Liver (tissue), 9 donors: Measurements from ENCODE around the gene NUDT9. TPM values are rescaled to one million over a fixed set of nuclear protein-coding genes. Genes with fewer than 3 reads are reported as not detected.

Experiments used
- DNase-seq: peaks from one replicate; pipeline ENCODE4 v3.0.0-alpha.2; 2017; ENCODE audit warnings: low spot score
- H3K27ac ChIP-seq, 2 donors: one replicate each; pipeline ENCODE4 v1.7.0; 2013; ENCODE audit warnings: inconsistent platforms in 2 of 2, low read length in 2 of 2, control low read depth in 1 of 2, low read depth in 1 of 2, mild to moderate bottlenecking in 1 of 2
- H3K27me3 ChIP-seq, 4 donors: one replicate each; pipeline versions ENCODE4 v1.6.1 to v1.7.0; 2013; ENCODE audit warnings: low read length in 3 of 4, inconsistent platforms in 1 of 4, mild to moderate bottlenecking in 1 of 4, moderate library complexity in 1 of 4; ENCODE audit not compliant: control insufficient read depth in 4 of 4, insufficient read depth in 4 of 4
- H3K36me3 ChIP-seq, 4 donors: one replicate each; pipeline versions ENCODE4 v1.6.1 to v1.7.0; 2013; ENCODE audit warnings: low read length in 3 of 4, mild to moderate bottlenecking in 3 of 4, low read depth in 1 of 4, moderate library complexity in 1 of 4; ENCODE audit not compliant: control insufficient read depth in 4 of 4, insufficient read depth in 3 of 4
- H3K4me1 ChIP-seq, 4 donors: one replicate each; pipeline versions ENCODE4 v1.6.1 to v1.7.0; 2013; ENCODE audit warnings: low read length in 3 of 4, mild to moderate bottlenecking in 3 of 4, moderate library complexity in 1 of 4; ENCODE audit not compliant: control insufficient read depth in 4 of 4, insufficient read depth in 4 of 4
- H3K4me3 ChIP-seq, 3 donors: one replicate each; pipeline versions ENCODE4 v1.6.1 to v1.7.0; 2013; ENCODE audit warnings: low read length in 3 of 3, control low read depth in 1 of 3, low read depth in 1 of 3, mild to moderate bottlenecking in 1 of 3
- H3K9ac ChIP-seq, 2 donors: one replicate each; pipeline ENCODE4 v1.7.0; 2013; ENCODE audit warnings: low read length in 2 of 2, mild to moderate bottlenecking in 2 of 2, moderate library complexity in 2 of 2, control low read depth in 1 of 2, low read depth in 1 of 2
- H3K9me3 ChIP-seq, 4 donors: one replicate each; pipeline versions ENCODE4 v1.6.1 to v1.7.0; 2013; ENCODE audit warnings: low read length in 3 of 4; ENCODE audit not compliant: control insufficient read depth in 4 of 4
- ATF3 ChIP-seq: IDR thresholded peaks from 2 replicates; pipeline ENCODE4 v1.6.1; 2016; ENCODE audit warnings: antibody characterized with exemption
- EGR1 ChIP-seq, 2 donors: IDR thresholded peaks; 2 replicates each; pipeline ENCODE4 v1.6.1; 2016 to 2018; ENCODE audit warnings: antibody characterized with exemption in 2 of 2, low read depth in 2 of 2
- FOXA1 ChIP-seq: IDR thresholded peaks from 2 replicates; pipeline ENCODE4 v1.6.1; 2016; ENCODE audit warnings: antibody characterized with exemption
- FOXA2 ChIP-seq: IDR thresholded peaks from 2 replicates; pipeline ENCODE4 v1.6.1; 2016; ENCODE audit warnings: antibody characterized with exemption
- GABPA ChIP-seq, 2 donors: IDR thresholded peaks in 1 of 2; conservative IDR thresholded peaks in 1 of 2; 2 replicates each; pipeline ENCODE4 v1.6.1; 2016; ENCODE audit warnings: antibody characterized with exemption in 2 of 2, mild to moderate bottlenecking in 1 of 2, moderate library complexity in 1 of 2
- HNF4A ChIP-seq, 2 donors: conservative IDR thresholded peaks; 2 replicates each; pipeline ENCODE4 v1.6.1; 2016; ENCODE audit warnings: antibody characterized with exemption in 2 of 2, mild to moderate bottlenecking in 2 of 2
- HNF4G ChIP-seq: IDR thresholded peaks from 2 replicates; pipeline ENCODE4 v1.6.1; 2016; ENCODE audit warnings: antibody characterized with exemption
- JUND ChIP-seq, 2 donors: IDR thresholded peaks; 2 replicates each; pipeline ENCODE4 v1.6.1; 2016; ENCODE audit warnings: antibody characterized with exemption in 2 of 2
- MAX ChIP-seq: IDR thresholded peaks from 2 replicates; pipeline ENCODE4 v1.6.1; 2016; ENCODE audit warnings: antibody characterized with exemption
- RAD21 ChIP-seq, 2 donors: IDR thresholded peaks; 2 replicates each; pipeline ENCODE4 v1.6.1; 2016; ENCODE audit warnings: antibody characterized with exemption in 2 of 2, mild to moderate bottlenecking in 2 of 2
- REST ChIP-seq: IDR thresholded peaks from 2 replicates; pipeline ENCODE4 v1.6.1; 2016; ENCODE audit warnings: antibody characterized with exemption, mild to moderate bottlenecking
- RXRA ChIP-seq, 2 donors: IDR thresholded peaks; 2 replicates each; pipeline ENCODE4 v1.6.1; 2017 to 2018; ENCODE audit warnings: antibody characterized with exemption in 2 of 2, mild to moderate bottlenecking in 1 of 2
- SP1 ChIP-seq: IDR thresholded peaks from 2 replicates; pipeline ENCODE4 v1.6.1; 2018; ENCODE audit warnings: antibody characterized with exemption, mild to moderate bottlenecking
- TAF1 ChIP-seq: conservative IDR thresholded peaks from 2 replicates; pipeline ENCODE4 v1.6.1; 2016; ENCODE audit warnings: antibody characterized with exemption, mild to moderate bottlenecking
- WGBS: extraction: QIAGEN DNeasy Blood & Tissue Kit; methylation state at CpG from one replicate; pipeline ENCODE4 v1.1.7; 2013; 5-methylcytosine and 5-hydroxymethylcytosine counted together
- polyA plus RNA-seq, 2 donors: library from polyadenylated mRNA; stranded (reverse) in 1 of 2; unstranded in 1 of 2; fragments of 200-250 nt in 1 of 2; fragments of >200 nt in 1 of 2; fragmentation: Nextera tagmentation in 1 of 2; extraction: Ambion mirVana in 1 of 2; gene quantifications; one replicate each; pipeline versions ENCODE4 v1.2.1 to v1.2.3, GENCODE V29; 2013 to 2015
- total RNA-seq, 2 donors: library from RNA; depleted of rRNA; stranded (reverse); fragments of >200 nt; gene quantifications; one replicate each; pipeline ENCODE4 v1.2.3, GENCODE V29; 2014
- TF ChIP-seq, protein P1 (sequence below): IDR thresholded peaks from 2 replicates; pipeline ENCODE4 v1.6.1; 2016; ENCODE audit warnings: antibody characterized with exemption
- TF ChIP-seq, protein P2 (sequence below): fragments of 150-350 bp; IDR thresholded peaks from 2 replicates; pipeline ENCODE4 v1.5.1; 2017; ENCODE audit warnings: improper control_type of control experiment, low read depth, low read length; ENCODE audit not compliant: missing input control
- donor health status: healthy.
- donor health status: healthy.
- donor health status: healthy.
- donor health status: healthy.
- donor health status: healthy.

Gene NUDT9
- total and polyA plus RNA-seq, 4 donors, result 9.2 to 37.3 (median 26.9) TPM

DNA sequence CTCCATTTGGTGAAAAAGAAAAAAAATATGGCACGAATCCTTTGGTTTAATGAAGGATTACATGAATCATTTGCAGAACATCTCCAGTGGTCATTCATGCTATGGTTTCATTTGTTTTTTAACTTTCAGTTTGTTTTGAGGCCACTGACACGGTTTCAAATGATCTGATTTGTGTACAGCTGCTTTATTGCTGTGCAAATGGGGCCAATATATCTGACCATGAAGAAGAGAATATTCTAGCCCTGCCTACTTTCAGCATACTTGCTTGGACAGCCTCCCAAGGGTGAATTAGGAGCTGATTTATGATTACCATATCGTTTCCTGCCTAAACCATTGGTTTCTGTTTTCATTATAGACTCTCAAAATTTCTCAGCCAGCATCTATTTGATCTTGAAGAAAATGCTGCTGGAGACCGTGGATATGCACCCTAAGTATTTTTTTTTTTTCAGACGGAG is 76.1 kb downstream of the NUDT9 start:
- 49% methylated on average over 5 of the region's 5 CpGs for WGBS
- no peak for DNase-seq

DNA sequence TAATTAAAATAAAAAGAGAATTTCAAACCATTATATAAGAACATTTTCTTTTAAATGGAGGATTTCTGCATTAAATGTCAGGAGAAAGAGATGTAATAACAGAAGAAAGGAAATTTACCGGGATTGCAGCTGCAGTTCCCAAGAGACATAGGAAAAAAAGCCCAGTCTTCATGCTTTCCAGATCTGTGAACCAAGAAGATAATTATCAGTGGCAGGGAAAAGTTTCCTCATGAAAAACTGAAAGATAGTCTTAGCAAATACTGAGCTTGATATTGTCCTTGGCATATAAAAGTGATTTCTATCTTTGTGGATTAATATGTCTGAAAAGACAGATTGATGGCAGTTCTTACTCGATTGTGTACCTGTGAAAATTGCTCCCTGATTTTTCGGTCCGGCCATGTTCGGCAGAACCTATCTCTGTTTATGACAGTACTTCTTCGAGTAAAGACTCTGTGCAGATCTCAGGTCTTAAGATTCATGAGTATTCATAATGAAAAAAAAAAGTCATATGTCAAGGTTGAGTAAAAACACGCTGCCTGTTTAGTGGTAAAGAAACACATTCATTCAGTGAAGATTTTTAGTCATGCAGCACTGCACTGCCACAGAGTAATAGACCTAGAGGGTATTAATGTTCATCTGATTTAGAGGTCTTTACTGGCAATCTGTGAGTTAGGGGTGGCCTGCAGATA is 77.2 kb downstream of the NUDT9 start:
- Histone ChIP-seq H3K4me1 (peaks cover 0 to 9% (median 5%) of the 10 kb centered on the region in 4 donors), H3K27me3 (no peaks in the 10 kb centered on the region), H3K9ac (no peak overlapping the region), H3K9me3 (no peaks in the 10 kb centered on the region), H3K27ac (no peak overlapping the region), H3K4me3 (no peak overlapping the region), H3K36me3 (no peaks in the 10 kb centered on the region)
- DNase-seq, result no peak
- 93% methylated on average over 7 of the region's 7 CpGs for WGBS
- no peak for TF ChIP-seq FOXA1
- no peak for TF ChIP-seq RXRA (IDR thresholded peaks at IDR 0.05)
- TF ChIP-seq FOXA2, result no peak
- no peak for TF ChIP-seq REST
- no peak for TF ChIP-seq EGR1 (IDR thresholded peaks at IDR 0.05; ENCODE audit: low read depth in 2 of 2)
- TF ChIP-seq HNF4G, result no peak
- TF ChIP-seq, protein P1, sequence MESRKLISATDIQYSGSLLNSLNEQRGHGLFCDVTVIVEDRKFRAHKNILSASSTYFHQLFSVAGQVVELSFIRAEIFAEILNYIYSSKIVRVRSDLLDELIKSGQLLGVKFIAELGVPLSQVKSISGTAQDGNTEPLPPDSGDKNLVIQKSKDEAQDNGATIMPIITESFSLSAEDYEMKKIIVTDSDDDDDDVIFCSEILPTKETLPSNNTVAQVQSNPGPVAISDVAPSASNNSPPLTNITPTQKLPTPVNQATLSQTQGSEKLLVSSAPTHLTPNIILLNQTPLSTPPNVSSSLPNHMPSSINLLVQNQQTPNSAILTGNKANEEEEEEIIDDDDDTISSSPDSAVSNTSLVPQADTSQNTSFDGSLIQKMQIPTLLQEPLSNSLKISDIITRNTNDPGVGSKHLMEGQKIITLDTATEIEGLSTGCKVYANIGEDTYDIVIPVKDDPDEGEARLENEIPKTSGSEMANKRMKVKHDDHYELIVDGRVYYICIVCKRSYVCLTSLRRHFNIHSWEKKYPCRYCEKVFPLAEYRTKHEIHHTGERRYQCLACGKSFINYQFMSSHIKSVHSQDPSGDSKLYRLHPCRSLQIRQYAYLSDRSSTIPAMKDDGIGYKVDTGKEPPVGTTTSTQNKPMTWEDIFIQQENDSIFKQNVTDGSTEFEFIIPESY, result no peak
- TF ChIP-seq, protein P2, sequence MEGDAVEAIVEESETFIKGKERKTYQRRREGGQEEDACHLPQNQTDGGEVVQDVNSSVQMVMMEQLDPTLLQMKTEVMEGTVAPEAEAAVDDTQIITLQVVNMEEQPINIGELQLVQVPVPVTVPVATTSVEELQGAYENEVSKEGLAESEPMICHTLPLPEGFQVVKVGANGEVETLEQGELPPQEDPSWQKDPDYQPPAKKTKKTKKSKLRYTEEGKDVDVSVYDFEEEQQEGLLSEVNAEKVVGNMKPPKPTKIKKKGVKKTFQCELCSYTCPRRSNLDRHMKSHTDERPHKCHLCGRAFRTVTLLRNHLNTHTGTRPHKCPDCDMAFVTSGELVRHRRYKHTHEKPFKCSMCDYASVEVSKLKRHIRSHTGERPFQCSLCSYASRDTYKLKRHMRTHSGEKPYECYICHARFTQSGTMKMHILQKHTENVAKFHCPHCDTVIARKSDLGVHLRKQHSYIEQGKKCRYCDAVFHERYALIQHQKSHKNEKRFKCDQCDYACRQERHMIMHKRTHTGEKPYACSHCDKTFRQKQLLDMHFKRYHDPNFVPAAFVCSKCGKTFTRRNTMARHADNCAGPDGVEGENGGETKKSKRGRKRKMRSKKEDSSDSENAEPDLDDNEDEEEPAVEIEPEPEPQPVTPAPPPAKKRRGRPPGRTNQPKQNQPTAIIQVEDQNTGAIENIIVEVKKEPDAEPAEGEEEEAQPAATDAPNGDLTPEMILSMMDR, result no peak
- TF ChIP-seq TAF1, result no peak
- TF ChIP-seq JUND (IDR thresholded peaks at IDR 0.05), result no peak
- TF ChIP-seq ATF3, result no peak
- TF ChIP-seq MAX, result no peak
- no peak for TF ChIP-seq RAD21 (IDR thresholded peaks at IDR 0.05)
- TF ChIP-seq HNF4A (conservative IDR thresholded peaks at IDR 0.05), result no peak
- TF ChIP-seq SP1, result no peak

More for the DNA sequence above, 76.1 kb downstream of the NUDT9 start:
- H3K27ac ChIP-seq, result no peak overlapping the region
- no peak overlapping the region for H3K4me3 ChIP-seq
- no peaks in the 10 kb centered on the region for H3K9me3 ChIP-seq
- H3K36me3 ChIP-seq, result no peaks in the 10 kb centered on the region
- TF ChIP-seq REST (no peak), GABPA (IDR thresholded peaks at IDR 0.05 in 1 of 2, conservative IDR thresholded peaks at IDR 0.05 in 1 of 2) (no peak), FOXA2 (no peak), JUND (IDR thresholded peaks at IDR 0.05) (no peak), HNF4G (no peak)
- peaks cover 0 to 9% (median 5%) of the 10 kb centered on the region in 4 donors for H3K4me1 ChIP-seq
- no peak overlapping the region for H3K9ac ChIP-seq
- H3K27me3 ChIP-seq, result no peaks in the 10 kb centered on the region
